RWPE1 (cell line): ENCODE measurements around the gene KATNB1.
"Not testable (repeated sequence)": the region's sequence is repeated elsewhere in the genome, so short reads cannot be mapped to it uniquely, and the experiment has no call there.

Experiments
- CTCF ChIA-PET: fragments of 350-600 bp; sonication (Branson Sonifier 250); formaldehyde crosslinking; extraction: SDS; loops from one replicate; lab custom pipeline; 2021; lab: Yijun Ruan, JAX
- POLR2A ChIA-PET: fragments of 400-600 bp; formaldehyde crosslinking; extraction: SDS; loops from one replicate; lab custom pipeline; 2020; ENCODE audit warnings: antibody characterized with exemption; ENCODE audit not compliant: low non-redundant PET; lab: Yijun Ruan, JAX
- DNase-seq: peaks from one replicate; pipeline ENCODE4 v3.0.0; 2012; ENCODE audit warnings: low spot score
- H3K27ac ChIP-seq: fragments of 450-650 bp; 2 replicates; pipeline ENCODE4 v1.5.1; 2017
- TF ChIP-seq, protein P1 (sequence below): fragments of 450-650 bp; conservative IDR thresholded peaks from 2 replicates; pipeline ENCODE4 v1.5.1; 2017; ENCODE audit warnings: low read depth, mild to moderate bottlenecking

KATNB1 gene

DNA sequence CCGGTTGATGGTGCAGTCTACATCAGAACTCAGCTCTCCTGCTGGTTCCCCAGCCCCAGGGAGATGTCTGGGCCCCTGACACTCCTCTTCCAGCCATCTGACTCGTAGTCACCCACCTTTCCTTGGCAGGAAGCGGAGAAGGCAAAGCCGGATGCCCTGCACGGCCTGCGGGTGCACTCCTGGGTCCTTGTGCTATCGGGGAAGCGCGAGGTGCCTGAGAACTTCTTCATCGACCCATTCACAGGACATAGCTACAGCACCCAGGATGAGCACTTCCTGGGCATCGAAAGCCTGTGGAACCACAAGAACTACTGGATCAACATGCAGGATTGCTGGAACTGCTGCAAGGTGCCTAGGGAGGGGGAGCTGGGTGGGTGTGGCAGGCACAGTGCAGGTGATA, 28.2 kb upstream of the KATNB1 start:
- H3K27ac ChIP-seq = no peak overlapping the region
- CTCF ChIA-PET = interaction anchor here (0.6 kb wide), 1 partner anchor 59 kb away, joined by 4 read pairs; no protein-coding TSS in a partner anchor
- POLR2A ChIA-PET = no interaction called here
- TF ChIP-seq, protein P1, sequence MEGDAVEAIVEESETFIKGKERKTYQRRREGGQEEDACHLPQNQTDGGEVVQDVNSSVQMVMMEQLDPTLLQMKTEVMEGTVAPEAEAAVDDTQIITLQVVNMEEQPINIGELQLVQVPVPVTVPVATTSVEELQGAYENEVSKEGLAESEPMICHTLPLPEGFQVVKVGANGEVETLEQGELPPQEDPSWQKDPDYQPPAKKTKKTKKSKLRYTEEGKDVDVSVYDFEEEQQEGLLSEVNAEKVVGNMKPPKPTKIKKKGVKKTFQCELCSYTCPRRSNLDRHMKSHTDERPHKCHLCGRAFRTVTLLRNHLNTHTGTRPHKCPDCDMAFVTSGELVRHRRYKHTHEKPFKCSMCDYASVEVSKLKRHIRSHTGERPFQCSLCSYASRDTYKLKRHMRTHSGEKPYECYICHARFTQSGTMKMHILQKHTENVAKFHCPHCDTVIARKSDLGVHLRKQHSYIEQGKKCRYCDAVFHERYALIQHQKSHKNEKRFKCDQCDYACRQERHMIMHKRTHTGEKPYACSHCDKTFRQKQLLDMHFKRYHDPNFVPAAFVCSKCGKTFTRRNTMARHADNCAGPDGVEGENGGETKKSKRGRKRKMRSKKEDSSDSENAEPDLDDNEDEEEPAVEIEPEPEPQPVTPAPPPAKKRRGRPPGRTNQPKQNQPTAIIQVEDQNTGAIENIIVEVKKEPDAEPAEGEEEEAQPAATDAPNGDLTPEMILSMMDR = no peak
- no peak for DNase-seq

DNA sequence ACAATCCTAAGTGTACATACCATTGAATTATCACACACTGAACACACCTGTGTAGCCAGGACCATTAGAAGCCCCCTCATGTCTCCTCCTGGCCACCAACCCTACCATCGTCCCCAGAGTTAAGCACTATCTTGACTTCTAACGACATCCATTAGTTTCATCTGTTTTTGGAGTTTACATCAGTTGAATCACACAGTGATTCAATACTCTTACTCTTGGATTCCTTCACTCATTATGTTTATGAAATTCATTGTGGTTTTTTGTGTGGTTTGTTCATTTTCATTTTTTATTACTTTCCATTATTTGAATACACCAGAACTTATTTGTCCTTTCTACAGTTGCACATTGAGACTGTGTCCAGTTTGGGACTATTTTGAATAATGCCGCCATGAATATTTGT, 27.4 kb upstream of the KATNB1 start:
- POLR2A ChIA-PET = no interaction called here
- CTCF ChIA-PET = no interaction called here
- no peak overlapping the region for H3K27ac ChIP-seq
- TF ChIP-seq, protein P1 = no peak
- DNase-seq = no peak

DNA sequence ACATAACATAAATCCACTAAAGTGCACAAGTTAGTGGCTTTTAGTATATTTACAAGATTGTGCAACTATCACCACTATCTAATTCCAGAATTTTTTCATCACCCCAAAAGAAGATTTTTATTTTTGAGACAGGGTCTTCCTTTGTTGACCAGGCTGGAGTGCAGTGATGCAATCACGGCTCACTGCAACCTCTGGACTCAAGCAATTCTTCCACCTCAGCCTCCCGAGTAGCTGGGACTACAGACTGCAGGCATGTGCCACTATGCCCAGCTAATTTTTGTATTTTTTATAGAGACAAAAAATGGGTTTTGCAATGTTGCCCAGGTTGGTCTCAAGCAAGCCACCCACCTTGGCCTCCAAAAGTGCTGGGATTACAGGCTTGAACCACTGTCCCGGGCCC, 25.9 kb upstream of the KATNB1 start:
- no peak for DNase-seq
- POLR2A ChIA-PET = no interaction called here

DNA sequence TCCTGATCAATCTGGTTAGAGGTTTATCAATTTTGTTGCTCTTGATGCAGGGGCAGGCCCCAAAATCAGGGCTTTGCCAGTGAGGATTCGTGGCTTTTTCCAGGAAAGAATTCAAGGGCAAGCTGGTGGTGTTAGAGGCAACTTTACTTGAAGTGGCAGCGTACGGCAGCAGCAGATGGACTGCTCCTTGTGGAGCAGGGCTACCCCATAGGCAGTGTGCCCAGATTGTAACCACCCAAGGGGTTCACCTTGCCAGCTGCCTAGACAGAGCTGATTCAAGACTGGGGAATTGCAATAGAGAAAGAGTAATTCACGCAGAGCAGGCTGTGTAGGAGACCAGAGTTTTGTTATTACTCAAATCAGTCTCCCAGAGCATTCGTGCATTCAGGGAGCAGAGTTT, 24.2 kb upstream of the KATNB1 start:
- no peak overlapping the region for H3K27ac ChIP-seq
- TF ChIP-seq, protein P1 = no peak
- ChIA-PET POLR2A (no interaction called here), CTCF (interaction anchor here (0.6 kb wide), 1 partner anchor 71 kb away, joined by 3 read pairs; no protein-coding TSS in a partner anchor)
- no peak for DNase-seq

More for the DNA sequence above, 25.9 kb upstream of the KATNB1 start:
- no peak overlapping the region for H3K27ac ChIP-seq
- CTCF ChIA-PET = interaction anchor here (1.2 kb wide), 1 partner anchor 84 kb away, joined by 5 read pairs; no protein-coding TSS in a partner anchor
- TF ChIP-seq, protein P1 = no peak

DNA sequence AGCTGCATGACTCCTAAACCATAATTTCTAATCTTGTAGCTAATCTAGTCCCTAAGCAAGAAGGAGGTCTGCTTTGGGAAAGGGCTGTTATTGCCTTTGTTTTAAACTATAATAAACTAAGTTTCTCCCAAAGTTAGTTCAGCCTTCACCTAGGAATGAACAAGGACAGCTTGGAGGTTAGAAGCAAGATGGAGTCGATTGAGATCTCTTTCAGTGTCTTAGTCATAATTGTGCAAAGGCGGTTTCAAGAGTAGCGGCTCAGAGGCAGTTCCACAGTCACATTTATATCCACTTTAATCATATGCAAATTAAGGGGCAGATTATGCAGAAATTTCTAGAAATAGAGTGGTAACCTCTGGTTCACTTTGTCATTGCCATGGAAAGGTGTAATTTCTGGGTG, 23.6 kb upstream of the KATNB1 start:
- DNase-seq = no peak
- H3K27ac ChIP-seq = no peak overlapping the region
- TF ChIP-seq, protein P1 = no peak
- CTCF ChIA-PET = interaction anchor here (0.6 kb wide), 1 partner anchor 70 kb away, joined by 3 read pairs; no protein-coding TSS in a partner anchor
- POLR2A ChIA-PET = no interaction called here

DNA sequence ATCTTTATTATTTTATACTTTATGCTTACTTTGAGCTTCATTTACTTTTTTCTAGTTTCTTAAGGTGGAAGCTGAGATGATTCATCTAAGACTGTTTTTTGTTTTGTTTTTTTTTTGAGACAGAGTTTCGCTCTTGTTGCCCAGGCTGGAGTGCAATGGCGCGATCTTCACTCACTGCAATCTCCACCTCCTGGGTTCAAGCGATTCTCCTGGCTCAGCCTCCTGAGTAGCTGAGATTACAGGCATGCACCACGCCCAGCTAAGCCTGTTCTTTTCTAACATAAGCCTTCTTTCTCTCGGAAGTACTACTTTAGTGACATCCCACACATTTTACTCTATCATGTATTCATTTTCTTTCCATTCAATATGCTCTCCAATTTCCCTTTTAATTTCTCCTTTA, 23.0 kb upstream of the KATNB1 start:
- DNase-seq, H3K27ac ChIP-seq, POLR2A ChIA-PET: not testable (repeated sequence)
- CTCF ChIA-PET = interaction anchor here (0.7 kb wide), 1 partner anchor 210 kb away, joined by 5 read pairs; no protein-coding TSS in a partner anchor

DNA sequence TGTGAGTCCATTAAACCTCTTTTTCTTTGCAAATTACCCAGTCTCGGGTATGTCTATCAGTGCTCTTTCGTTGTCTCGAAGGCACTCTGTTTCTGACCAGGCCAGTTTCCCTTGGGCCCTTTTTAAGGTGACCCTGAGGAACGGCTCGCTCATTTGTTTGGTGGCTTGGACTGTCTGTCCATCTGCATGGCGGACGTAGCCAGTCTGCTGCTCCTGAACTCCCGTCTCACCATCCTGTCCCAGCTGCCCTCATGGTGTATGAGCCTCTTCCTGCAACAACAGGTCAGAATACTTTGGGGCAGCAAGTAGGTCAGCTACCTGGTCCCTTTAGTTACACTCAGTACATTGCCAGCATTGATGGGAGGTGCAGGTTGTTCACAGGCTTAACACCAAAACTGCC, 22.0 kb upstream of the KATNB1 start:
- no peak overlapping the region for H3K27ac ChIP-seq
- TF ChIP-seq, protein P1 = no peak
- ChIA-PET CTCF (interaction anchor here (0.5 to 0.6 kb wide), 2 partner anchors 29 to 63 kb away, joined by 3 to 5 read pairs; no protein-coding TSS in a partner anchor), POLR2A (no interaction called here)
- no peak for DNase-seq
